WTC11 (cell line): ENCODE results near the gene GRIK2.

Experiments used
- CREM ChIP-seq: sonication (generic); formaldehyde crosslinking; IDR thresholded peaks from 2 replicates; pipeline ENCODE4 v1.8.1; 2022; ENCODE audit warnings: mild to moderate bottlenecking, missing genetic modification reagents, moderate library complexity
- ESRRA ChIP-seq: sonication (generic); formaldehyde crosslinking; IDR thresholded peaks from 2 replicates; pipeline ENCODE4 v1.8.1; 2022; ENCODE audit warnings: mild to moderate bottlenecking, missing genetic modification reagents, borderline replicate concordance
- IRF2 ChIP-seq: sonication (generic); formaldehyde crosslinking; IDR thresholded peaks from 2 replicates; pipeline ENCODE4 v1.8.0; 2022; ENCODE audit warnings: low read depth, missing genetic modification reagents, borderline replicate concordance
- KAT7 ChIP-seq: sonication (generic); formaldehyde crosslinking; IDR thresholded peaks from 2 replicates; pipeline ENCODE4 v1.8.1; 2023; ENCODE audit warnings: missing genetic modification reagents, mild to moderate bottlenecking, borderline replicate concordance
- MYBL2 ChIP-seq: sonication (generic); formaldehyde crosslinking; IDR thresholded peaks from 2 replicates; pipeline ENCODE4 v1.8.1; 2023; ENCODE audit warnings: mild to moderate bottlenecking, moderate library complexity, missing genetic modification reagents
- SMAD3 ChIP-seq: sonication (generic); formaldehyde crosslinking; IDR thresholded peaks from 2 replicates; pipeline ENCODE4 v1.8.0; 2022; ENCODE audit warnings: missing genetic modification reagents, mild to moderate bottlenecking, borderline replicate concordance
- ZNF232 ChIP-seq: sonication (generic); formaldehyde crosslinking; IDR thresholded peaks from 2 replicates; pipeline ENCODE4 v1.8.0; 2022; ENCODE audit warnings: mild to moderate bottlenecking, missing genetic modification reagents
- TF ChIP-seq, protein P1 (sequence below): sonication (generic); formaldehyde crosslinking; IDR thresholded peaks from 2 replicates; pipeline ENCODE4 v1.8.1; 2023; ENCODE audit warnings: mild to moderate bottlenecking, missing genetic modification reagents, moderate library complexity
- TF ChIP-seq, protein P2 (sequence below): sonication (generic); formaldehyde crosslinking; IDR thresholded peaks from 2 replicates; pipeline ENCODE4 v1.8.1; 2023; ENCODE audit warnings: mild to moderate bottlenecking, moderate library complexity, missing genetic modification reagents
- TF ChIP-seq, protein P3 (sequence below): sonication (generic); formaldehyde crosslinking; IDR thresholded peaks from 2 replicates; pipeline ENCODE4 v1.8.1; 2023; ENCODE audit warnings: mild to moderate bottlenecking, missing genetic modification reagents, moderate library complexity
- TF ChIP-seq, protein P4 (sequence below): fragments of 200-600 bp; IDR thresholded peaks from 2 replicates; pipeline ENCODE4 v1.8.0; 2022; ENCODE audit warnings: antibody characterized with exemption

DNA sequence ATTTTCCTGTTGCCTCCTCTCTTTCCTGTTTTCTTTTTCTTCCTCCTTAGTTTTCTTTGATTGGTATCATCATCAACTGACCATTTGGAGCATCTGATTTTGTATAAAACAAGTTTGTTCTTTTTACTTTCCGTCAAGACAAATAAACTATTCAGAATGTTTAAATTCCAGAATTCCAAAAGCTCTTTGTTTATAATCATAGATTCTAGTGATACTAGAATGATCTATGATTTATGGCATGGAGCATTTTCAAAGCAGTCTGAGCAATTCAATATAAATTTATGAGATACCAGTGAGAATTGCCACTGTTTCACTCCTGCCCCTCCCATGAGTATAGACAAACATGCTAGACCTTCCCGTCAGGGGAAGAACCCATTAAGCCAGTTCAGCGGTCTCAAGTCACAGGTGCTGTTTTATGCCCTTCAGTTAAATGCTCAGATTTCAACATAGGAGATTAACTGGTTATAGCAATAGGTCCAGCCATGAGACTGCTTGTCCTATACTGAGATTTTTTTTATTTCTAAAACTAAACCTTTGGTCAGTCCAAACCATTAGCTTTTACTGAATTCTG, 60.7 kb downstream of the GRIK2 start:
- TF ChIP-seq ZNF232 (CRISPR knock-in tag) (no peak), SMAD3 (CRISPR knock-in tag) (no peak), CREM (CRISPR knock-in tag) (no peak), MYBL2 (CRISPR knock-in tag) (no peak), KAT7 (CRISPR knock-in tag) (no peak), ESRRA (CRISPR knock-in tag) (no peak), IRF2 (CRISPR knock-in tag) (no peak)
- TF ChIP-seq, protein P1, sequence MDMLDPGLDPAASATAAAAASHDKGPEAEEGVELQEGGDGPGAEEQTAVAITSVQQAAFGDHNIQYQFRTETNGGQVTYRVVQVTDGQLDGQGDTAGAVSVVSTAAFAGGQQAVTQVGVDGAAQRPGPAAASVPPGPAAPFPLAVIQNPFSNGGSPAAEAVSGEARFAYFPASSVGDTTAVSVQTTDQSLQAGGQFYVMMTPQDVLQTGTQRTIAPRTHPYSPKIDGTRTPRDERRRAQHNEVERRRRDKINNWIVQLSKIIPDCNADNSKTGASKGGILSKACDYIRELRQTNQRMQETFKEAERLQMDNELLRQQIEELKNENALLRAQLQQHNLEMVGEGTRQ (CRISPR knock-in tag): no peak
- TF ChIP-seq, protein P2, sequence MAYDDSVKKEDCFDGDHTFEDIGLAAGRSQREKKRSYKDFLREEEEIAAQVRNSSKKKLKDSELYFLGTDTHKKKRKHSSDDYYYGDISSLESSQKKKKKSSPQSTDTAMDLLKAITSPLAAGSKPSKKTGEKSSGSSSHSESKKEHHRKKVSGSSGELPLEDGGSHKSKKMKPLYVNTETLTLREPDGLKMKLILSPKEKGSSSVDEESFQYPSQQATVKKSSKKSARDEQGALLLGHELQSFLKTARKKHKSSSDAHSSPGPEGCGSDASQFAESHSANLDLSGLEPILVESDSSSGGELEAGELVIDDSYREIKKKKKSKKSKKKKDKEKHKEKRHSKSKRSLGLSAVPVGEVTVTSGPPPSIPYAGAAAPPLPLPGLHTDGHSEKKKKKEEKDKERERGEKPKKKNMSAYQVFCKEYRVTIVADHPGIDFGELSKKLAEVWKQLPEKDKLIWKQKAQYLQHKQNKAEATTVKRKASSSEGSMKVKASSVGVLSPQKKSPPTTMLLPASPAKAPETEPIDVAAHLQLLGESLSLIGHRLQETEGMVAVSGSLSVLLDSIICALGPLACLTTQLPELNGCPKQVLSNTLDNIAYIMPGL (CRISPR knock-in tag): no peak
- TF ChIP-seq, protein P3, sequence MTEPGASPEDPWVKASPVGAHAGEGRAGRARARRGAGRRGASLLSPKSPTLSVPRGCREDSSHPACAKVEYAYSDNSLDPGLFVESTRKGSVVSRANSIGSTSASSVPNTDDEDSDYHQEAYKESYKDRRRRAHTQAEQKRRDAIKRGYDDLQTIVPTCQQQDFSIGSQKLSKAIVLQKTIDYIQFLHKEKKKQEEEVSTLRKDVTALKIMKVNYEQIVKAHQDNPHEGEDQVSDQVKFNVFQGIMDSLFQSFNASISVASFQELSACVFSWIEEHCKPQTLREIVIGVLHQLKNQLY (CRISPR knock-in tag): no peak
- TF ChIP-seq, protein P4, sequence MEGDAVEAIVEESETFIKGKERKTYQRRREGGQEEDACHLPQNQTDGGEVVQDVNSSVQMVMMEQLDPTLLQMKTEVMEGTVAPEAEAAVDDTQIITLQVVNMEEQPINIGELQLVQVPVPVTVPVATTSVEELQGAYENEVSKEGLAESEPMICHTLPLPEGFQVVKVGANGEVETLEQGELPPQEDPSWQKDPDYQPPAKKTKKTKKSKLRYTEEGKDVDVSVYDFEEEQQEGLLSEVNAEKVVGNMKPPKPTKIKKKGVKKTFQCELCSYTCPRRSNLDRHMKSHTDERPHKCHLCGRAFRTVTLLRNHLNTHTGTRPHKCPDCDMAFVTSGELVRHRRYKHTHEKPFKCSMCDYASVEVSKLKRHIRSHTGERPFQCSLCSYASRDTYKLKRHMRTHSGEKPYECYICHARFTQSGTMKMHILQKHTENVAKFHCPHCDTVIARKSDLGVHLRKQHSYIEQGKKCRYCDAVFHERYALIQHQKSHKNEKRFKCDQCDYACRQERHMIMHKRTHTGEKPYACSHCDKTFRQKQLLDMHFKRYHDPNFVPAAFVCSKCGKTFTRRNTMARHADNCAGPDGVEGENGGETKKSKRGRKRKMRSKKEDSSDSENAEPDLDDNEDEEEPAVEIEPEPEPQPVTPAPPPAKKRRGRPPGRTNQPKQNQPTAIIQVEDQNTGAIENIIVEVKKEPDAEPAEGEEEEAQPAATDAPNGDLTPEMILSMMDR: no peak
